ENCODE measurements around the gene IQSEC2.

Gene IQSEC2

GRCh38 chrX:53266914-53267313 is 14.5 kb downstream of the IQSEC2 start:
- no peak for DNase-seq

DNA sequence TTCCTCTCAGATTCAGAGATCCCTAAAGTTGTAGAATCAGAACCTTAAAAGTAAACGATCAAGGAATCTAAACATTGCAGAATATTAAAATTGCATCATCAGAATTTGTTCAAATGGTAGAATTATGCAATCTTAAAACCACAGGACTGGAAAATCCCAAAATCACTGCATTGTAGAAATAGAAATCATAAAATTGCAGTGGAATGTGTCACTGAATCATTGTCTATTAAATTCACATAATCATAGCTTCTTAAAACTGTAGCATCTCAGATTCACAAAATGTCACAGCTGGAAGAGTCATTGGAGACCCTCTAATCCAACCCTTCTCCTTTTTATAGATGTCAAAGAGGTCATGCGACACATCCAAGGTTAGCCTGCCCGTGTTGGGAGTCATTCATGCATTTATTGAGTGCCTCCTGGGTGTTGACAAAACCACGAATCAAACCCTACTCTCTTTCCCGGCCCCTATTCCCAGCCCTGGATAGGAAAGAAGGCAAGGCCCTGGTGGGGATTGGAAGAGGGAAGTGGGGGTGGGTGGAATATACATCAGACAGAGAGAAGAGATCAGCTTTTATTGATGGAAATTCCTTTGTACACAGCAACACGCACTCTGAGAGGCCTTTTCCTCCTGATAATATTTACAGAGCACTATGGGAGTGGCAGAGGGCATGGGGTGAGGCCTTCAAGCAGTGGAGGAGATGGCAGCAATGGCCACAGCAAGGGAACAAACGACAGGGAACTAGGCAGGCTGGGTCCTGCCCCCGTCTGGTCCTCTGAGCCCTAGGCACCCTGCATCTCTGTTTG is 15.4 kb downstream of the IQSEC2 start:
- no peak for DNase-seq

DNA sequence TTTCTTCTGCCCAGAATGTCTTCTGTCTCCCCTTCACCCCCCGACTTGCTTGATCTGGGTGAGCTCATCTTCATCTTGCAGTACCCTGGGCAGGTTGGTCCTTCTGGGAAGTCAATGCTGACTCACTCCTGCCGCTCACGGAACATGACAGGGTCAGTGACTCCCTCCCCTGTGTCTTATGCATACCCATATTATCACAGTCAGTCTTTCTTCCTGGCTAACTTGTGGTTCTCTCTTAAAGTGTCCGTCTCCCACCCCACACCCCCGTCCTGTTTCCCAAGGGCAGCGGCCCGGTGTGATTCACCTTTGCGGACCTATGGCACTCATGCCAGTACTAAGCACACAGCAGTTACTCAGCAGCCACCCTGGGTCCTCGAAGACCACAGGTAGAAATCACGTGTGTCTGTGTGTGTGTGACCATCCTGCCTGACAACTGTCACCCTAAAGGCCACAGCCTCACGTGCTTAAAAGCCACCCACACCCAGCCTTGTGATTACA is 17.7 kb downstream of the IQSEC2 start:
- no peak for DNase-seq

DNA sequence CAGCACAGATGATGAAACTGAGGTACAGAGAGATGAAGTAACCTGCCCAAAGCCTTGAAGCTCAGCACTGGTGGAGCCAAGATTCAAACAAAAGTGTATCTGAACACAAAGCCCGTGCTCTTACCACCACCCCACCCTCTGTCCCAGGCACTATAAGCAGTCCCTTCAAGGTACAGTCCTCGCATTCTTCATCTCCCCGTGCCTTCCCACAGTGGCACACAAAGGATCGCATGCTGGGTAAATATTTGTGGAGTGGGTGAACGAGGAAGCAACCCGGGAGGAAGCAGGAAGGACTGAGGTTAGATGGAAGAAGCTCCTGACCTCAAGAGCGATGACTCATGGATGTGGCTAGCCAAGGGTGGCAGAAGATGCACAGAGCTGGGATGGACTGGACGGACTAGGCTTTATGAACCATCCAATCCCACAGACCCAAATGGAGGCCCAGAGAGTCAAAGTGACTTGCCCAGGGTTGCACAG is 18.4 kb downstream of the IQSEC2 start:
- no peak for DNase-seq

DNA sequence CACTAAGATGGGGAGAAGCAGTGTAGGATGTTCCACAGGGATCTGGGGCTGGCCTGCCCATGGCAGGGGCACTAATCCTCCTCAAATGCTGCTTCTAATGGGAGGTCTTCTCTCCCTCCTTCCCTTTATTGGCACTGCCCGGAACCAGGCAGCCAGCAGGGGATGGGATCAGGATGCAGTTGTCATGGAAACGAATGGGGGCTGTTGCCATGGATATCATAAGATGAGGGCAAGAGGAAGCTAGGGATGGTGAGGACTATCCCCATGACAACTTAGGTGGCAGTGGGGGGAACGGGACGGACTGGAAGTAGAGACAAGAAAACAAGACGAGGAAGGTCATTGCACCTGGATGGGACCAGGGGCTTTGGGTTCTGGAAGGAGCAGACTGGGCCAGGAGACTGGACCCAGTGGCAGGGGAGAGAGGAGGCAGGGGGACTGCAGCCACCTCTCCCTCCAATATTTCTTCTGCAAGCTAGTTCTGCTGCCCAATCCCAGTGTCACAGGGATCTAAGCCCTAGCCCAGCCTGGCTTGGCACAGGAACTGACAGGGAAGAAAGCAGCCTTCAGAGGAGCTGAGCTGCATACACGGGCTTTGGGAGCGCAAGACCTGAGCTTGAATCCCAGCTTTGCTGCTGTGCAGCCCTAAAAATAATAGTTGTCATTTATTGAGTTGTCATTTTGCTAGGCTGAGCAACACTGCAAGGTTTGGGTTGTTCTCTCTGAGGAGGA is 19.0 kb downstream of the IQSEC2 start:
- no peak for DNase-seq

GRCh38 chrX:53261355-53261972 is 19.9 kb downstream of the IQSEC2 start:
- no peak for DNase-seq

DNA sequence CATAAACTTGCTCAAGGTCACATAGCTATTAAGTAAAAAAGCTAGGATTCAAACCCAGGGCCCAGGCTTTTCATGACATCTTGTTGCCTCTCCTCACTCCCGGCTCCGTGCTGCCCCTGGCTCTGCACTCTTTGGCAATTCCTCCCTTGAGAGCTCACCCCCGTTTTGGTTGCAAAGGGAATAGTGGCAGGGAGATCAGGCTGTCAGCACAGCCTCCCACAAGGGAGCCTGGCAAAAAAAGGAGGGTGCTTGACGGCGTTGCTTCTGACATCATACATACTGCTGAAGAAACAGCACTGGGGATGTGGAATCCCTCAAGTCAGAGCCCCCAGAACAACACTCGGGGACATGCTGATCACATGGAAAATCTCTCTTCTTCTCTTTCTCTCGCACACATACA is 20.5 kb downstream of the IQSEC2 start:
- no peak for DNase-seq

GRCh38 chrX:53257670-53258423 is 23.5 kb downstream of the IQSEC2 start:
- no peak for DNase-seq

DNA sequence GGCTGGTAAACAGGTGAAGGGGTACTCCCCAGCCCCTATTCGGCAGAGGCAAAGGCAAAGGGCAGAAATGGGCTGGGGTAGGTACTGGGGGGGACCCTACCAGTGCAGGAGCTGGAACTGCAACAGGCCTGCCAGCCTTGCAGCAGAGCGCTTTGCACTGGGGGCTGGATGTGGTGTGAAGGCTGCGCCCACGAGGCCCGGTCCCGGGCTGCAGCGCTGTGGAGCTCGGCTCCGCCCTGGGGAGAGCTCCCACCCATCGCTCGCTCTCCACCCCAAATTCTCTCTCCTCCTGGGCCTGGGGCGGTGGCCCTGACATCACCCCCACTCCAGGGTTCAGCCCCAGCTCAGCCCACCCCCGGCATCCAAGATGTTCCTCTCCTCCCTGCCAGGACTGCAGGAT is 24.2 kb downstream of the IQSEC2 start:
- no peak for DNase-seq

DNA sequence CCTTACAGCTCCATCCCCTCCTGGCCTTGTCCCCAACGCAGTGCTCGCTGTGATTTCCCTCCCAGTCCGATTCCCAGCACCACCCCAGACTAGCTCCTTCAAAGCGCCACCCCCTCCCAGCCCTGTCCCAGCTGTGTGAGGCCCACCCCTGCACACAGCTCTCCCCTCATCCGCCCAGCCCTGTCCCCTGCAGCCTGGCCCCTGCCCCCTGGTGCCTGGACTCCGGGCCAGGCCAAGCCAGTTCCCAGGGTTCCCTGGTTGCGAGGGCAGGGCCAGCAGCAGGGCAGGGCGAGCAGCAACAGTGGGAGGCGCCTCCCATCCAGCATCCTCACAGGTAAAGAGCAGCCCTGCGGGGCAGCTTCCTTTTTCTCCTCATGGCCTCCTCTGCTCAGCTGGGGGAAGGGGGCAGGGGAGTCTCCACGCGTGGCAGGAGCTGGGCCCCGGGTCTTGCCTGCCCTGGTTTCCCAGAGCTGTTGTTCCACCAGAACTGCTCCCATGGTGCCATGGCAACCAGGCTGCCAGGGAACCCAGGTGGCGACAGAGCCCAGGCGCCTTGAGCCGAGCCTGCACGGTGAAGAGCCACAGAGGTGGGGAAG is 24.8 kb downstream of the IQSEC2 start:
- DNase-seq: no peak

DNA sequence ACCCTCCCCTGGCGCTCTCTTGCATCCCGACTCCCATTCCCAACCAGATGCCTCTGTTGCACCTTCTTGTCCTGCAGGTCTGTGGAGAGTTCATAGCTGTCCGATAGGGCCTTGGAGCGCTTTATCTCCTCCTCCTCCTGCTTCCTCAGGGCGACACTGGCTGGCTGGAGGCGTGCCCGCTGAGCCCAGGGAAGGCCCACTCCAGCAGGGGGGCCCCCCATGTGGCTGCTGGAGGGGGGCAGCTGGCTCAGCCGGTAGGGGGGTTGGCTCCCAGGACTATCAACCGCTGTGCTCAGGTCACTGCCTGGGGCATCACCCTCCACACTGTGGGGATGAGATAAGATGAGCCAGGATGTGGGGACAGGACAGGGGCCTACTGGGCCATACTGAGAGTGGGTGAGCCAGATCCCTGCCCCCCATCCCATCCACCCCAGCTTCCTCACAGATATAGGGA is 25.6 kb downstream of the IQSEC2 start:
- DNase-seq: no peak

DNA sequence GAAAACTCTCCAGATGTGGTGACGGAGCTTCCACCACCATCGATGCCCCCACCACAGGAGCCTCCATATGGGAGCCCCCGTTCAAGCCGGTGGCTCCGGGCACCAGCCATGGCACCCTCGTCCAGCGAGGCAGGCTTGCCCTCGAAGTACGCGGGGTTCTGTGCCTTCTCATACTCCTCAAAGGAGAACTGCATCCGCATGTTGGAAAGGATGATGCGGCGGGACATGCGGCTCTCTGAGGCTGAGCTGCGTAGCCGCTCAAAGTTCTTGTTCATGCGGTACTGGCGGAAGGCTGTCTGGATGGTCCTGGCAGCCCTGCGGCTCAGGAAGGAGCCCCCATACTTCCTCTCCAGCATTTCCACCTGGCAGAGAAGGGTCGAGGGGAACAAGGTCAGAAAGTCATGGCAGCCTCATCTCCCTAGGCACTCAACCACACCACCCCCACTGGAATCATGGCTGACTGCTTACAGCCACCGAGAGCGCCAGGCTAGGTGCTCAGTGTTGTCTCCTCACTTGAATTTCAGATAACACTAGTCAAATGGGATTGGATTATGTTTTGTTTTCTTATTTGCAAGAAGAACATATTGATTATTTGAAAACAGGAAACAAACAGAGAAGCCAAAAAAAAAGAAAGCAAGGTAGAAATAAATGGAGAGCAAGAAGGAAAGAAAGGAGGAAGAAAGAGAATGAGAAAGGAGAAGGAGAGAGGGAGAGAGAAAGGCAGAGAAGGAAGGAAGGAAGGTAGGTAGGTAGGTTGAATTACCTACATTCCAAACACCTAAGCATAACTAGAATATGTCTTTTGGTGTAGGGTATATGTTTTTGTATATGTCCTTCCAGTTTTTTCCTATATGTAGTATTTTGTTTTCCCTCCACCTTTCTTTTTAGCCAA is 26.6 kb downstream of the IQSEC2 start:
- DNase-seq: no peak

- no peak for DNase-seq
Measured at GRCh38 chrX:53253293-53254020, 27.9 kb downstream of the IQSEC2 start.

GRCh38 chrX:53251307-53251706 is 30.1 kb downstream of the IQSEC2 start:
- no peak for DNase-seq

DNA sequence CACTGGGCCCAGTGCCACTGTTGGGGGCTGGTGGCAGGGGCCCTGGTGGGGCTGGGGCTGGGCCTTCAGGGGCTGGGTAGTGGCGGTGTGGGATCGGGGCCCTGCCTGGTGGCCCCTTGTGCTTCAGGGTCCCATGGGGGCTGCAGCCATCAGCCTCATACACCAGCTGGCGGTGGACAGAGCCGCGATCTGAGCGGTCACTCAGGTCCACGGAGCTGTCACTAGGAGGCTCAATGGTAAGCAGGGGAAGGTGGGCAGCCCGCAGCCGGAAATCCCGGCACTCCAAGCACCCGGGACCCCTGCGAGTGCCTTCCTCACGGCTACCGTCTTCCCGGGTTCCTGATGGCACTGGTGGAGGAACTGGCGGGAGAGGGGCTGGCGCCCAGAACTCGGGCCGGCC is 30.8 kb downstream of the IQSEC2 start:
- no peak for DNase-seq

- no peak for DNase-seq
Measured at GRCh38 chrX:53249408-53250042, 31.9 kb downstream of the IQSEC2 start.

DNA sequence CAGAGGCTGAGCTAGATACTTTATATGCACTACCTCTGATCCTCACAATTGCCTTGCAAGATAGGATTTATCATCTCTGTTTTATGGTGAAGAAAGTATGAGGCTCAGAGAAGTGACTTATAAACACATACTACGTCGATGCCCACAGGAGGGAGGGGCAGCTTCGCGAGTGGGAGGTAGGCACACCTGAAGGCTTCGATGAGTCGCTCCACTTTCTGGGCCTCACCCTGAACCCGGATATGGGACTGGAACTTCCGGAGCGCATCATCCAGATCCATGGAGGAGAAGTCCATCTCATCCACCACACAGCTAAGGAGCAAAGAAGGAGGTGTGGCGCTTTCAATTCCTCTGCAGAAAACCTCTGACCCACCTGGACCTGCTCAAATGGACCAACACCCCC is 33.5 kb downstream of the IQSEC2 start:
- no peak for DNase-seq

- no peak for DNase-seq
Measured at GRCh38 chrX:53246231-53246630, 35.2 kb downstream of the IQSEC2 start.

DNA sequence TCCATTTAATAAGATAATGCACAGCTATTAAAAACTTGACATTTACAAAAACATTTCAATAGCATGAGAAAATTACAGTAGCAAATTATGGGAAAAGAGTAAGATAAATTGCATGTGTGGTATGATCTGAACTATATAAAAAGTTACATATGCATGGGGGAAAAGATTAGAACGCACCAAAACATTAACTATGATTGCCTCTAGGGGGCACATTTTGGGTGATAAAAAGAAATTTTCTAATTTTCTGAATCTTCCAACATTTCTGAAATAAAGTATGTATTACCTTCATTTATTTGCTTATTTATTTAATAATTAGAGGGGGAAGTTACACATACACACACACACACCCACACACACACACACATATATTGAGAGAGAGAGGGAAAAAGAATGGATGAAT is 36.8 kb downstream of the IQSEC2 start:
- no peak for DNase-seq

DNA sequence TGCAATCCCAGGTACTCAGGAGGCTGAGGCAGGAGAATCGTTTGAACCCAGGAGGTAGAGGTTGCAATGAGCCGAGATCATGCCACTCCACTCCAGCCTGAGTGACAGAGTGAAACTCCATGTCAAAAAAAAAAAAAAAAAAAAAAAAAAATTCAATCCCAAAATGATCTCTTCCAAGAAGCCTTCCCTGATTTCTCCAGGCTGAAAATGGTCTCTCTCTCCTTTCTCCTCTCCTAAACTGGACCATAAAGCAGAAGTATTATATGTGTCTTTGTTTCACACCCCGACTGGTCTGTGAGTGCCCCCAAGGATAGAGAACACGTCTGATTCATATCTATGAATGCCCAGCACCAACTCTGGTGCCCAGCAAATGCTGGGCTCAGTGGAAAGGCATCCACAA is 39.1 kb downstream of the IQSEC2 start:
- DNase-seq: no peak

Measured in activated T-cell treated with anti-CD3 and anti-CD28 coated beads for 4 hours (primary cell).